Dendritic cell treated with granulocyte-macrophage colony-stimulating factor and Interleukin-4, amounts not matched to agents 40 ng/mL and 50 ng/mL, for 4 days (primary cell): ENCODE results near the gene ZNF500.

Source experiments
- H3K27ac Mint-ChIP-seq: one replicate; pipeline ENCODE4 v1.8.0; 2022; ENCODE audit warnings: mild to moderate bottlenecking, mixed read lengths
- H3K27me3 Mint-ChIP-seq: one replicate; pipeline ENCODE4 v1.8.0; 2022; ENCODE audit warnings: mild to moderate bottlenecking, mixed read lengths
- H3K36me3 Mint-ChIP-seq: one replicate; pipeline ENCODE4 v1.8.0; 2022; ENCODE audit warnings: low read depth, mixed read lengths
- H3K4me1 Mint-ChIP-seq: one replicate; pipeline ENCODE4 v1.8.0; 2022; ENCODE audit warnings: low read depth, mixed read lengths
- H3K4me3 Mint-ChIP-seq: one replicate; pipeline ENCODE4 v1.8.0; 2022; ENCODE audit warnings: mild to moderate bottlenecking, moderate library complexity, mixed read lengths
- H3K9me3 Mint-ChIP-seq: one replicate; pipeline ENCODE4 v1.8.0; 2022; ENCODE audit warnings: mixed read lengths
- intact Hi-C: fragments of 100-400 bp; cut with micrococcal nuclease; formaldehyde crosslinking; loops from one replicate; pipeline ENCODE4 v1.15.0; 2022

The ZNF500 gene

DNA sequence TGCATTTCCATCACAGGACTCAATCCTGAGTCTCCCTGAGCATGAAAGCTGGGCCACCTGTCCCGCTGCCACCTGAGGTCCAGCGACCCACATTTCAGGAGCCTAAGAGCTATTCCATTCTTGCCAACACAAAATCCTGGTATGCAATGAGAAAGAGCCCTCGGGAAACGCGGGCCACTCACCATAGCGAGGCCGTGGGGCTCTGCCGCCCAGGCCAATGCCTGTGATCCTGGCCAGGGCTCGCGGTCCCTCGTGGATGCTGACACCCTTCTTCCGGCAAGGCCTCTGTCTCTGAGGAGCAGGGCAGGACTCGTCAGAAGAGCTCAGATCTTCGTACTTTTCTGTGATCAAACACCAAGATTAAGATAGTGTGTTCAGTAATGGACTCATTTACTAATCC lies 62.0 kb downstream of the ZNF500 start:
- Mint-ChIP-seq H3K27me3 (no peaks in the 10 kb centered on the region), H3K4me3 (no peak overlapping the region)
- intact Hi-C loops = no loop called here

DNA sequence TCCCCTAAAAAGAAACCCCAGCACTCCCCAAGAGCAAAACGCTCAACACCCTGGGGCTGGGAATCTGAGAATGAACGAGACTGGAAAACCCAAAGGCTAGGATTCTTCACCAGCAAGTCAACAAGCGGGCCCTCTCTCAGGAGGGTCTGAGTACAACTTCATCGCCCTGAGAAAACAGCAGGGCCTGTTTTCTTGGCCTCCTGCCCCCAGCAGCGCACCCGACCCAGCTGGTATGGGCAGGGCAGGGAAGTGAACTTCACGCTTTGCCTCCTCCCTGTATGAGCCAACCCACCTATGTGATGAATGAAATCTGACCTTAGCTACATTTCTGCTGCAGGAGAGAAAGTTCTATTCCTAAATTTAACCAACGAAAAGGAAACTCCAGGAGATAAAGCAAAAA lies 62.5 kb downstream of the ZNF500 start:
- H3K36me3 Mint-ChIP-seq = peaks cover 90% of the 10 kb centered on the region
- peaks cover 7% of the 10 kb centered on the region for H3K4me1 Mint-ChIP-seq
- H3K27me3 Mint-ChIP-seq = no peaks in the 10 kb centered on the region
- no peak overlapping the region for H3K4me3 Mint-ChIP-seq
- intact Hi-C loops = no loop called here
- no peaks in the 10 kb centered on the region for H3K9me3 Mint-ChIP-seq
- H3K27ac Mint-ChIP-seq = no peak overlapping the region

More for the DNA sequence above, 62.0 kb downstream of the ZNF500 start:
- Mint-ChIP-seq H3K9me3 (no peaks in the 10 kb centered on the region), H3K27ac (no peak overlapping the region), H3K4me1 (peaks cover 7% of the 10 kb centered on the region), H3K36me3 (peaks cover 90% of the 10 kb centered on the region)

DNA sequence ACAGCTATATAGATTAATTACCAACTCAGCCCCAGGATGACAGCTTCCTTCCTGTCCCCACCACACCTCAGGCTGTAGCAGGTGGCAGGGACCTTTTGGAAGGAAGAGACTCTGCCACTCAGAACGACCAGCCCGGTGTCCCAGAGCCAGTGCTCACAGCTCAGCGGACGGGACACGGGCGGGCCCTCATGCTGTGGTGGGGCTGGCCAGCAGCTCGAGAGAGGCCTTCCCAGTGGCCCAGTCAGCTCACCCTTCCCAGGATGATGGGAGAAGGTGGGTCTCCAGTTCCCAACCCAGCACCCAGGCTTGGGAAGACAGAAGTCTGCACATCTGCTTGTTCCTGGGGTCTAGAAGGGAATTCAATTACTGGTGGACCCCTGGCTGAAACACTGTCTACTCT lies 63.1 kb downstream of the ZNF500 start:
- H3K4me1 Mint-ChIP-seq = peaks cover 7% of the 10 kb centered on the region

DNA sequence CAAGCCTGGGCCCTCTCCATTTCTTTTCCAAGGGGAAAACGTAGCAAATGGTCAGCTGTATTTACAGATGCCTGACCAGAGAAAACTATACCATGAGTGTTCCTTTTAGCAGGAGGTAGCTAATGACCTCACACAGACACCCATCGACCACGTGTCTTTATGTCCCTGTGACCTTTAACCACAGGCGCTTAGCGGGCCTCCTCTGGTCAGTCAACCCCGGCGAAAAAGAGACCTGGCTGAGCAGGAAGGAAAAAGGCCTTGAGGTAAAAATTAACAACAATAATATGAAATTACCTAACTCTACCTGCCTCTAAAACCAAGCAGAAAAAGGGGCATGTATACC lies 64.5 kb downstream of the ZNF500 start:
- H3K27me3 Mint-ChIP-seq = no peaks in the 10 kb centered on the region
- H3K9me3 Mint-ChIP-seq = no peaks in the 10 kb centered on the region
- H3K4me1 Mint-ChIP-seq = peaks cover 7% of the 10 kb centered on the region
- no peak overlapping the region for H3K4me3 Mint-ChIP-seq
- H3K36me3 Mint-ChIP-seq = peaks cover 93% of the 10 kb centered on the region
- intact Hi-C loops = no loop called here
- no peak overlapping the region for H3K27ac Mint-ChIP-seq

More for the DNA sequence above, 63.1 kb downstream of the ZNF500 start:
- H3K36me3 Mint-ChIP-seq = peaks cover 91% of the 10 kb centered on the region
- H3K4me3 Mint-ChIP-seq = no peak overlapping the region
- no peak overlapping the region for H3K27ac Mint-ChIP-seq
- no peaks in the 10 kb centered on the region for H3K9me3 Mint-ChIP-seq
- H3K27me3 Mint-ChIP-seq = no peaks in the 10 kb centered on the region
- intact Hi-C loops = no loop called here

DNA sequence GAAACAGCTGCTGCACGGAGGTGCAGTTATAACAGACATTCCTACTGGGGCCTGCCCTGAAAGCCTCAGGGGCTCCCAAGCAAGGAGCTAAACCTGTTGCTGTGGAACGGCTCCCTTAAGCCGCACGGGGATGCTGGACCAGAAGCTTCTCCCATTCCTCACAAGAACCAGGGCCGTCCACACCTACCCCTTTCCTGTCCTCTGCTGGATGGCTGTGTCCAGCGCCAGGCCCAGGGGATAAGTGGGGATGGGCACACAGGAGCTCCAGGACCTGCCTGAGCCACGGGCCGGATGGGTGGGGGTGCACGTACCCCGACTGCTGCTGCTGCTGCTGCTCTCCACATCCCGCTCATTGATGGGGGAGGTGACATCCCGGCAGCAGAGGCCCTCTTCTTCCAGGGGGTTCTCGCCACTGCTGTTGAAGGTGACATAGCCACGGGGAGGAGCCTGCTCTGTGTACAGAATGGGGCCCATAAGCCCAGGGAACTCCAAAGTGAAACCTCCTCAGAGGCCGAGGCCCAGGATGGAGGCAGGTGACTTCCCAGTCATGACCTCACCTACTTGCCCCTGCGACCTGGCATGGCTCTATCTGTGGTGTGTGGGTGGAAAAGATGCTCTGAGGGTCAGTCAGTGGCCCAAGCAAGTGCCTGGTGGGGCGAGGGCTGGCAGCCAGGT lies 65.0 kb downstream of the ZNF500 start:
- H3K4me3 Mint-ChIP-seq = no peak overlapping the region

DNA sequence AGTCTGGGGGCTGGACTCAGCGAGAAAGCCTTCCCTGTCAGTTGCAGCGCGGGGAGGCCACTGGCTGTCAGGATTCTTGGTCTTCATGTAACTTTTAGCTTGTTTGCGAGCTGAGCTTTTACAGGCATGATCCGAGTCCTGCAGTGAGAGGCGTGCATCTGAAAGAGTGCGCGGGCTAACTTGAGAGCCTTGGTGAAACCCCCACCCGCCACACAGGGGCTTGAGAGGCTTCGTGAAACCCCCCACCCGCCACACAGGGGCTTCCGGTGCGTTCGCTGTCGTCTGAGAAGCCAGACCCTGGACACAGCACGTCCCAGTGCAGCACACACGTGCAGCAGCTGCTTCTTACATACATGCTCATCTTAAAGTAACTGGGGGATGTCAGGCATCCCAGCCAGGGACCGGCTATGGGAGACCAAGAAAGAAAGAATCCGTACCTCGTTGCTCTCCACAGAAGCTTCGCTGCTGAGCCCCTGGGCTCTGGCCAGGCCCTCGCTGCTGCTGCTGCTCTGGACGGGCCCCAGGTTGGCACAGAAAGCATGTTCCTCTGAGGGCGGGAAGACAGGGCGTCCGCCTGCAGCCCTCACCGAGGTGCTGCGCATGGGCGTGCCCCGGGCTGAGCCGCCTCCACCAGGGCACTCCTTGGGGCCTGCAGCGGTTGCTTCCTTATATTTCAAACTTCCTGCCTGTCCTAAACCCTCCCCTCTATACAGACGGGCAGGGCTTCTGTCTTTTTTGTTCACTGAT lies 65.8 kb downstream of the ZNF500 start:
- peak overlapping the region; percentile 27 for H3K27ac Mint-ChIP-seq

More for the DNA sequence above, 65.0 kb downstream of the ZNF500 start:
- peaks cover 7% of the 10 kb centered on the region for H3K4me1 Mint-ChIP-seq
- peaks cover 93% of the 10 kb centered on the region for H3K36me3 Mint-ChIP-seq
- no peaks in the 10 kb centered on the region for H3K9me3 Mint-ChIP-seq
- peak overlapping the region; percentile 27 for H3K27ac Mint-ChIP-seq
- H3K27me3 Mint-ChIP-seq = no peaks in the 10 kb centered on the region
- intact Hi-C loops = no loop called here

DNA sequence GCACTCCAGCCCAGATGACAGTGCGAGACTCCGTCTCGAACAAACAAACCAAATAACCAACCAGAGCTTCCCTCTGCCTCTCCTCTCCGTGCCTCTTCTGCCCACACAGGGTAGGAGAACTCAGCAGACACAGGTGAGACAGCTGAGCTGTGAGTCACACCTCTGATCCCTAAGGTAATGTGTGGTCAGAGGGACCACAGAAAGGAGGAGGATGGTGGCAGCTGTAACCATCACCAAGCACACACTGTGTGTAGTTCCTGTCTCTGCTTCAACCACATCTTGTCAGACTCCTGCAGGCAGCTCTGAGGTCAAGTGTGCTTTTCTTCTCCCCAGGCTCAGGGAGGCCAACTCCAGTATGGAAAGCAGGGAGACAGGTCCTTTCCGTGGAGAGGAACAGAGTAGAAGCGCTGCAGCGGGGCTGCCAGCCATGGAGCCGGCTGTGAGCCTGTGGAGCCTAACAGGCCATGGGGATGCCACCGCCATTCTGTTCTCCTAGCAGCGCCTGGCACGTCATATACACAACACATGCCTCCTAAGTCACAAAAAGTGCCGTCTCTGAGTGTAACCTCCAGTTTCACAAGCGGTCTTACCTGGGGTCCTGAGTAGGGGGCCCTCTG lies 66.5 kb downstream of the ZNF500 start:
- H3K4me1 Mint-ChIP-seq = peaks cover 9% of the 10 kb centered on the region
- no peak overlapping the region for H3K27ac Mint-ChIP-seq
- H3K36me3 Mint-ChIP-seq = peaks cover 94% of the 10 kb centered on the region
- intact Hi-C loops = no loop called here
- no peak overlapping the region for H3K4me3 Mint-ChIP-seq
- H3K27me3 Mint-ChIP-seq = no peaks in the 10 kb centered on the region
- no peaks in the 10 kb centered on the region for H3K9me3 Mint-ChIP-seq

More for the DNA sequence above, 65.8 kb downstream of the ZNF500 start:
- intact Hi-C loops = no loop called here
- Mint-ChIP-seq H3K4me3 (no peak overlapping the region), H3K27me3 (no peaks in the 10 kb centered on the region), H3K9me3 (no peaks in the 10 kb centered on the region), H3K4me1 (peaks cover 7% of the 10 kb centered on the region), H3K36me3 (peaks cover 93% of the 10 kb centered on the region)

DNA sequence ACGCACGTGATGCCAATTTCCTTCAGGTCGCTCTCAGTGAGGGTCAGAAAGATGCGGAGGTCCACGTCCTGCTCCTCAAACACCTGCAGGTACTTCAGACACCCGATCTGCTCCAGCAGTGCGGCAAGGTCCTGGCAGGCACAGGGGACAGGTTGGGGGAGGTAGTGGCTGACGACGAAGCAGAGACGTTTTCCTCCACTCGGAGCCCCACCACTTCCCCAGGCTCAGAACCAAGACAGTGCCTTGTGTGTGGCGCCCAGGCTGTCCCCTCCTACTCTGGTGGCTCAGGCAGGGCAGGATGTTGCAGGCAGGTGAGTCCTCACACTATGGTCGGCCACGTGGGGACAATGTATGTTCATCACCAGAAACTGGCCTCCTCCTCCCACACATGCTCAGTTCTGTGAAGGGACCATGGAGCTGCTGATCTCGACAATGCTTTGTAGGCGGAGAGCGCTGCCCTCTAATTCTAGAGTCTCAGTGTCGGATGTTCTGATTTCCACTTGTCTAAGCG lies 67.9 kb downstream of the ZNF500 start:
- H3K27ac Mint-ChIP-seq = no peak overlapping the region
- intact Hi-C loops = no loop called here

DNA sequence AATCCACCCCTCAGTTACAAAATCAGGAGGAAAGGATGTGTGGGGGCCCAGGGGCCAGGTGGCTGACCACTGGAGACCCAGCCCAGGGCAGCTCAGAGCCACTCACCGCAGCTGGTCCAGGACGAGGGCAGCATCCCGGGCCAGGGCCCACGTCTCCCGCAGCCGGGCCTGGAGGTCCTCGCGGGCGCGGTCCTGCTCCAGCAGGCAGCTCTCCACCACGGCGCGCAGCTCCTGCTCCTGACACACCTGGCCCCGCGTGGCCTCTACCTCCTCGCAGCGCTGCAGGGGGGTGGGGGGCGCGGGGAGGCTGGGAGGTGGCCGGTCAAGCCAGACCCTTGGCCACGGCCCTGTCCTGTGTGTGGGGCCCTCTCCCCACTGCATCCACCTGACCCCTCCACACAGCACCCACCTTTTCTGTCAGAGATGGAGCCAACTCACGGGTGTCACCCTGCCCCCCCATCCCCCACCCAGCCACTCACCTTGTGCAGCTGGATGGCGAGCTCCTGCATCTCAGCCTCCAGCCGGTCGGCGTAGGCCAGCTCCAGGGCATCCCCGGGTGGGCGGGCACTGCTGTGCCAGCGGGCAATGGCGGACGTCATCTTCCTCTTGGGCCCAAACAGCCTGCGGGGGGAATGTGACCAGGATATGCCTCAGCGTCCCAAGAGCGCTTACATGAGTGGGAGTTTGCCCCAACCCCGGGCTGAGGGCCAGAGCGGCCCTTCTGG lies 68.5 kb downstream of the ZNF500 start:
- intact Hi-C loops = no loop called here
- peaks cover 22% of the 10 kb centered on the region for H3K4me1 Mint-ChIP-seq
- no peaks in the 10 kb centered on the region for H3K9me3 Mint-ChIP-seq
- no peaks in the 10 kb centered on the region for H3K27me3 Mint-ChIP-seq
- peaks cover 80% of the 10 kb centered on the region for H3K36me3 Mint-ChIP-seq
- no peak overlapping the region for H3K4me3 Mint-ChIP-seq
- no peak overlapping the region for H3K27ac Mint-ChIP-seq

More for the DNA sequence above, 67.9 kb downstream of the ZNF500 start:
- Mint-ChIP-seq H3K36me3 (peaks cover 86% of the 10 kb centered on the region), H3K27me3 (no peaks in the 10 kb centered on the region), H3K9me3 (no peaks in the 10 kb centered on the region), H3K4me1 (peaks cover 22% of the 10 kb centered on the region), H3K4me3 (no peak overlapping the region)
